PC-3 (cell line): ENCODE results near the gene TTC19.

ENCODE experiments used
- EZH2phosphoT487 ChIP-seq: fragments of 300-600 bp; sonication (generic); IDR thresholded peaks from 2 replicates; pipeline ENCODE4 v1.6.1; 2018; ENCODE audit warnings: mild to moderate bottlenecking, antibody characterized with exemption, low read length, borderline replicate concordance
- TF ChIP-seq, protein P1 (sequence below): fragments of 300-600 bp; sonication (generic); conservative IDR thresholded peaks from 2 replicates; pipeline ENCODE4 v1.5.1; 2017; ENCODE audit warnings: antibody characterized with exemption, low read depth, mild to moderate bottlenecking, low read length

DNA sequence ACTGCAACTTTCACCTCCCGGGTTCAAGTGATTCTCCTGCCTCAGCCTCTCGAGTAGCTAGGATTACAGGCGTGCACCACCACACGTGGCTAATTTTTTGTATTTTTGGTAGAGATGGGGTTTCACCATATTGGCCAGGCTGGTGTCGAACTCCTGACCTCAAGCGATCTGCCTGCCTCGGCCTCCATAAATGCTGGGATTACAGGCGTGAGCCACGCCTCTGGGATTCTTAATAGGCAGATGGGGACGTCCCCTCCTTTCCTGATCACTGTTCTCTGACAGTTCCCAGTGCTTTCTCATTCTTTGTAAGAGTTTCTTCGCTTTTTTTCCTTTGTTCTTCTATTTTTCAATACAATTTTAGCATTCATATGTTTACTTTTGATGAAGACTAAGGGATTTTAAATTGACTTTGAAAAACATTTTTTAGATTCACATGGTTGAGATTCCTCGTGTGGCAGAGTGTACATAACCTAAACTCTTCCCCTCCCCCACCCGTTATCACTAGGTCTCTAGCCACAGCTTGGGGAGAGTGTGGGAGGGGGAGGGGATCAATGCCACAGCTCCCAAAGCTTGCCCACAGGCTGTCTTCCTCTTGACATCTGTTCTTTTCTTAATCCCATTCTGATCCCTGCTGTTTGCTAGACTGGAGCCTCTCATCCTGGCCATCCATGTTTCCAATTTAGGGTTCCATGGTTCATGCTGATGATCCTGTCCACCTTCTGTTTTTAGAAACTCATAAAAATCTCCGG lies 43.7 kb upstream of the TTC19 start:
- TF ChIP-seq EZH2phosphoT487, result no peak
- TF ChIP-seq, protein P1, sequence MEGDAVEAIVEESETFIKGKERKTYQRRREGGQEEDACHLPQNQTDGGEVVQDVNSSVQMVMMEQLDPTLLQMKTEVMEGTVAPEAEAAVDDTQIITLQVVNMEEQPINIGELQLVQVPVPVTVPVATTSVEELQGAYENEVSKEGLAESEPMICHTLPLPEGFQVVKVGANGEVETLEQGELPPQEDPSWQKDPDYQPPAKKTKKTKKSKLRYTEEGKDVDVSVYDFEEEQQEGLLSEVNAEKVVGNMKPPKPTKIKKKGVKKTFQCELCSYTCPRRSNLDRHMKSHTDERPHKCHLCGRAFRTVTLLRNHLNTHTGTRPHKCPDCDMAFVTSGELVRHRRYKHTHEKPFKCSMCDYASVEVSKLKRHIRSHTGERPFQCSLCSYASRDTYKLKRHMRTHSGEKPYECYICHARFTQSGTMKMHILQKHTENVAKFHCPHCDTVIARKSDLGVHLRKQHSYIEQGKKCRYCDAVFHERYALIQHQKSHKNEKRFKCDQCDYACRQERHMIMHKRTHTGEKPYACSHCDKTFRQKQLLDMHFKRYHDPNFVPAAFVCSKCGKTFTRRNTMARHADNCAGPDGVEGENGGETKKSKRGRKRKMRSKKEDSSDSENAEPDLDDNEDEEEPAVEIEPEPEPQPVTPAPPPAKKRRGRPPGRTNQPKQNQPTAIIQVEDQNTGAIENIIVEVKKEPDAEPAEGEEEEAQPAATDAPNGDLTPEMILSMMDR, result no peak
